Occipital lobe (tissue), 2 donors: Measurements from ENCODE around the gene RNF149. TPM values are rescaled to one million over a fixed set of nuclear protein-coding genes. Genes with fewer than 3 reads are reported as not detected.

Source experiments
- DNase-seq: peaks from one replicate; lab custom pipeline; 2025; lab: John Stamatoyannopoulos, UW
- total RNA-seq: library from RNA; depleted of rRNA; stranded (reverse); fragments of >200 nt; gene quantifications from one replicate; pipeline ENCODE4 v1.2.3, GENCODE V29; 2014

The RNF149 gene
- total RNA-seq, 1 donor from 2014 or later, result 55.8 TPM

DNA sequence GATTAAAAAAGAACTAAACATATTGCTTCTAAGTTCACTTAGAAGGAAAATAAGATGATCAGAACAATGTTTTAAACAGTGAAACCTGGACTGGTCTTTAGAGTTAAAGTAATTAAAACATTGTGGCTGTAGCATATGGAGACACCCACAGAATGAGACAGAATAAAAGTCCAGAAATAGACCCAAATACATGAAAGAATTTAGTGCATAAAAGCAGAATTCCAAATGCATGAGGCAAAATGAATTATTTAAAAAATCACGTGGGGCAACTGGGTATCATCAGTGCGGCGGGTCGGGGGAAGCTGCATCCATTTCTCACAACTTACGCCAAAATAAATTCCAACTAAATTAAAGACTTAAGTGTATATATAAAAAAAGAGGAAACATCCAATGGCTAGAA, 12.1 kb downstream of the RNF149 start:
- DNase-seq, result no peak

DNA sequence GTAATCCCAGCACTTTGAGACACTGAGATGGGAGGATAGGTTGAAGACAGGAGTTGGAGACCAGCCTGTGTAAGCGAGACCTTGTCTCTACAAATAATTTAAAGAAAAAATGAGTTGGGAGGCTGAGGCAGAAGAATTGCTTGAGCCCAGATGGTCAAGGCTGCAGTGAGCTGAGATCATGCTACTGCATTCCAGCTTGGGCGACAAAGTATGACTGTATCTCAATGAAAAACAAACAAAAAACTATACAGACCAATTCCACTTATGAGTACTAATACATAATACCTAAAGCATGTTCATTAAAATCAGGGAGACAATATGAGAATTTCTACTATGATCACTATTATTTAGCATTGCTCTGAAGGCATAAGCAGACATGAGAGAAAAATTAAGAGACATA, 12.6 kb downstream of the RNF149 start:
- no peak for DNase-seq

DNA sequence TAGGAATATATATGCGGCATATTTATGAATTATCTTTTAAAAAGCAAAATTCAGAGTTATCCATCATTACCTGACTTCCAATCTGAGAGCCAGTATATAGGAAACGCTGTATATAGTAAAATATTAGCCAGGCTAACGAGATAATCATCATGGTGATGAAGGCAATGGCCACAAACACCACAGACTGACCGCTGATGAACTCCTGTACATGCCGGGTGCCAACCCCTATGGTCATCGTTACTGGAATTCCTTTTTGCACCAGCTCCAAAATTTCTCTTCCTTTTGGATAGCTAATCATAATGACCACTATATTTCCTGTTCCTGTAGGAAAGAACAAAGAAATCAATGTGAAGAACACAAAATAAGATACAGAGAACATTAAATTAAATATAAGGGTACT, 13.6 kb downstream of the RNF149 start:
- DNase-seq, result no peak

DNA sequence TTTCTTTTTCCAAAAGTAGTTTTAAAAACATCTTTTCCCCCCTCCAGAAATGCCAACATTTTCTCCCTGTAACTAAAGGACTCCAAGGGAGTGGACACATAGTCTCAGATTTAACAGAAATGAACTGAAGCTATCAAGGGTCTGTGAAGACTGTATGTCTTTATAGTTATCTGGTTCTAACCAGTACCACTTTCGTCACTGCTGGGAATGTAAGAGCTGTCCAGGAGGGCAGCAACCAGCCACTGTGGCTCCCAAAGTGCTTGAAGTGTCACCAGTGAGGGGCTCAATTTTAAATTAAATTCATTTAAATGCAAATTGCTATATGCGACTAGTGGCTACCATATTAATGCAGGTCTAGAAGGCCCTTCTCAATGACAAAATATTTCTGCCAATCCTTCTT, 15.0 kb downstream of the RNF149 start:
- no peak for DNase-seq

DNA sequence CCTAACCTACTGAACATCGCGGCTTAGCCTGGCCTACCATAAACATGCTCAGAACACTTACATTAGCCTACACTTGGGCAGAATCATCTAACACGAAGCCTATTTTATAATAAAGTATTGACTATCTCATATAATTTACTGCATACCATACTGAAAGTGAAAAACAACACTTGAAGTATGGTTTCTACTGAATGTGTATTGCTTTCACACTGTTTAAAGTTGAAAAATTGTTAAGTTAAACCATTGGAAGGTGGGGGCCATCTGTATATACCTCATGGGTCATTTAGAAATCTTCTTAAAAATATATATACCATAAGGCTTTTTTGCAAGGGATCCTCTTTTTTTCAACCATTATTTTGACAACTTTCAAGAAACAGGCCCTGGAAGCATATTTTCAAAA, 16.5 kb downstream of the RNF149 start:
- DNase-seq, result no peak

DNA sequence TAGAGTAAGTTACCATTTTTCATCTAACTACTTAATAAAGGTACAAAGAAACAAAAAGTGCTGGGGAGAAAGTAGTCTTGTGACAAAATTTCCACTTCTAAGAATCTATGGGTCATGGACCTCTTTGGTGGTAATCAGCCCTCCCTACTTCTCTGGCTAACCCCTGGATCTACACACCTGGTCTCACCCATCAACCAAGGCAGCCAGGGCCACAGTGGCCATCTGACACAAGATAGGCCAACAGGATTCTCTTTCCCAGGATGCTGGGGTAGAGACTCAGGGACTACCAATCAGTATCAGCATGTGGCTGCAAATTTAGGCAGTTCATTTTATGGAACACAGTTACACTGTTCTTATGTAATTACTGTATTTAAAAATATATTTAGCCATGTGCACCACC, 17.8 kb downstream of the RNF149 start:
- no peak for DNase-seq

DNA sequence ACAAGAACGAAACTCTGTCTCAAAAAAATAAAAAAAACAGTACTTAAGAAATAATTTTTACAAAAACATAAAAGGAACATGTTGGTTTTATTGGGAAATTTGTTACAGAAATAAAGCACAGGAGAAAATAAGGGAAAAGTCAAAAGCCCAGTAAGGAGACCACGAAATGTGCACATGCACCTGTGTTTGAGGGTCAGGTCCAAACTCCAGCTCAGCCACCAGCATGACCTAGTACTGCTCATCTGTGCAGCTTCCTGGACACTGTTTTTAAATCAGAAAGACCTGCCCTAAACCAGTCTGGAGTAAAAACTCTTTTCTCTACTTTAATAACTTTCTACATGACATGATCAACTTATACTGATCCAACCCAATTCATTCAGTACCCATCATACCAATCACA, 21.2 kb downstream of the RNF149 start:
- no peak for DNase-seq

DNA sequence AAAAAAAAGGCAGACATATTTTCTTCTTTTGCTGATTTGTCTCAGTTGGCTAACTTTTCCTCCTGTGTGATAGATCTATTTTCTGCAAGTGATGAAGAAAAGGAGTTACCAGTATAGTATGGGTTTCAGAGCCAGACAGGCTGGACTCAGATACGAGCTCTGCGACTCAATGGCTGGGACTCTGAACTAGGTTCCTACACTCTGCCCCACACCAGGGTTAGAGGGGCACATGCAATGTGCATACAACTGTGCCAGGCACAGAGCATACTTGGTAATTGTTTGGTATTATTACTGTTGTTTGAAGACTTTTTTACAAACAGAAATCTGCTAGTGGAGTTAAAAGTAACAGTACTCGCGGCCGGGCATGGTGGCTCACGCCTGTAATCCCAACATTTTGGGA, 21.8 kb downstream of the RNF149 start:
- no peak for DNase-seq

DNA sequence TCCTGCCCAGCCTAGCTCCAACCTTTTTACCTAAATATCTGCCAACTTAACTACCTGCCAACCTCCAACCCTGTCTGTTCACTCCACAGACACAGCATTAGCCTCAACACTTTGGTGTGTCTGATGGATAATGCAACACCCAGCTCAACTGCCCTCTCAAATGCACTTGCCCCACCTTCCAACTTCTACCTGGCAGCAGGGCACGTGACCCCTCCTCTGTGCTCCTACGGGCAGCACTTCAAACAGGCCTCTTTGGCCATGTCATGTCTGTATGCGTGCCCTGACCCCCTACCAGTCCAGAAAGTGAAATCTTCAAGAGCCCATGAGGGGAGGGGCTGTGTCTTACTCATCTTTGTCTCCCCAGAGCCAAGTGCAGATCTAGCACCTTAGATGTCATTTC, 25.5 kb downstream of the RNF149 start:
- no peak for DNase-seq

DNA sequence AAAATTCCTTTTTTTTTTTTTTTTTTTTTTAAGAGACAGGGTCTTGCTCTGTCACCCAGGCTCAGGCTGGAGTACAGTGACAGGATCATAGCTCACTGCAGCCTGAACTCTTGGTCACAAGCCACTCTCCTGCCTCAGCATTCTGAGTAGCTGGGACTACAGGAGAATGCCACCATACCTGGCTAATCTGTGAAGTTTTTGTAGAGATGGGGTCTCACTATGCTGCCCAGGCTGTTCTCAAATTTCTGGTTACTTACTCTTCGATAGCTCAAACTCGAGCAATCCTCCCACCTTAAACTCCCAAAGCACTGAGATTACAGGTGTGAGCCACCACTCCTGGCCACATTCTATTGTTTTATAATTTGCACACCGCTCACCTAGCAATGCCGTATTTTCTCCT, 27.0 kb downstream of the RNF149 start:
- no peak for DNase-seq

DNA sequence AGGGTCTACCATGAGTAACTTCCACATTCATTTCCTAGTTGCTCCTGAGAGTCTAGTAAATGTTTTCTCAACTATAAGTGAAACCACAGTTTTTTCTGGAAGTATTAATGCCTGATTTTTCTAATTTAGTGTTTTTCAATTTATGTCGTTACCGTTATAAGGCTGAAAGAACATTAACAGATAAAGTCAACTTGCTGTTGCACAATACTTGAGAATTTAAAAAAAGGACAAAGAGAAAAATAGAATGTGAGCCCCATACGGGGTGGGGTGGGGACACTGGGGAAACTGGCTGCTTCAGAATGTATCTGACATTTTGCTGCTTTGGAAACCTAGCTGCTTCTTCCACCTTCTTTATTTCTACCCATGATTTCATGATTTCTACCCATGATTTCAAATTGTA, 29.6 kb downstream of the RNF149 start:
- DNase-seq, result no peak

DNA sequence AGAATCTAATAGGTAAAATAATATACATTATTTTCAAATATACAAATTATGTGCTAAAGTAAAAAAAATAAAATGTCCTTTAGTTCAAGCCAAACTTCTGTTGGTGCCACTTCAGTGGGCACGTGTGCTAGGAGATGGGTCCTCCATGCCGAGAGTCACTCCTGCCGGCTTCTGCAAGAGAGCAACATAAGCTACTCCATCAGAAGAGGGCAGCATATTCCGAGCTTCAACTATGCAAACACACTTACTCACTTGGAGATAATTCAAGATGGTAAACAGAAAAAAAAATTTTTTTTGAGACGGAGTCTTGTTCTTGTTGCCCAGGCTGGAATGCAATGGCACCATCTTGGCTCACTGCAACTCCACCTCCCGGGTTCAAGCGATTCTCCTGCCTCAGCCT, 31.4 kb downstream of the RNF149 start:
- DNase-seq, result no peak

DNA sequence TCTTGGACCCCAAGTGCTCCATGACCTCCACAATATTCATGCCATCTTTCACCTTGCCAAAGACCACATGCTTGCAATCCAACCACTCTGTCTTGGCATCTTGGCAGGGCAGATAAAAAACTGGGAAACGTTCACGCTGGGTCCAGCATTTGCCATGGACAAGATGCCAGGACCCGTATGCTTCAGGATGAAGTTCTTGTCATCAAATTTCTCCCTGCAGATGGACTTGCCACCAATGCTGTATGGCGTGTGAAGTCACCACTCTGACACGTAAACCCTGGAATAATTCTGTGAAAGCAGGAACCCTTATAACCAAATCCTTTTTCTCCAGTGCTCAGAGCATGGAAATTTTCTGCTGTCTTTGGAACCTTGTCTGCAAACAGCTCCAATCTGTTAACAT, 34.4 kb downstream of the RNF149 start:
- DNase-seq, result no peak

DNA sequence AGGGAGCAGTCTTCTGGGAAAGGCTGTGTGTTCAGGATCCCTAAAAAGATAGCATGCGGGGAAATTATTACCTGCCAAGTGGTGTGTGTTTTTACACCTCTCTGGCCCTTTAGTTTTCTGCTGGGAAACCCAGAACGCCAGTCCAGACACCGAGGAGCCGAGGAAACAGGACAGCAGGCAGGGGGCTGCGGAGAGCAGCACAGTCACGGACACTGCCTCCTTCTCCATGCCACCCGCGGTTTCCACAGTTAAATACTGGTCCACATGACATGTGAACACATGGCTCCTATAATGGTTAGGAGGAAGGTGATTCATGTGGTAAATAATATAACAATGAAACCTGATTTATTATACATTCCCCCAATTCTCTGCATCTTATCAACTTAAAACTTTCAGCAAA, 35.4 kb downstream of the RNF149 start:
- DNase-seq, result no peak

DNA sequence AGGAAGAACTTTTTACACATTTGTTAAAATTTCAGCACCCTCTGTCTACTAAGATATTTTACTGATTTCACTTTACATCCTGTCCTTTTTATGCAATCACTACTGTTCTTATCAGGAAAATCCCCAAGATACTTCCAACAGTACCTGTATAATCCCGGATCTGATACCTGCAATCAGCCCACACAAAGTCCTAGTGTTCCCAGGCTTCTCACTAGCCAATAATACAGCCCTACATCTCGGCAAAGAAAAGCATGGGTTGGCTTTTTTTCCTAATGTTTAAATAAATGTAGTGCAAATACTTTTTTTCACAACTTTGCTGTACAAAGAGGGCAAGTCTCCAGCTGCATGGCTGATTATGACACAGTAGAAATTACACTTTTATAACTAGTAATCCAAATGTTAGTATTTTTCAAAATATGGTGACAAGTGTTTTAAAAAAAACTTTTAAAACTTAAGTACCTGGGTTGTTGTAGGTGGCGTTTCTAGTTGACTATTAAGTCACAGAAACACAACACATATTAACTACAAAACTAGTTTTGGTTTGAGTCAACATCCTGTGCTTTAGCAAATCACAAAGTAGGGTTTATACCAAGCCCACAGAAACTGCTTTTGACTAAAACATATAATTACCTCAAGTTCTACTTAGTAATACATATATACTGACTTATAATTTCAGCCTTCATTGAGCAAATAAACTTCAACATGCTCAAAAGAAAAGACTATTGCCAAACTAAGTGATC, 36.3 kb downstream of the RNF149 start:
- DNase-seq, result no peak

DNA sequence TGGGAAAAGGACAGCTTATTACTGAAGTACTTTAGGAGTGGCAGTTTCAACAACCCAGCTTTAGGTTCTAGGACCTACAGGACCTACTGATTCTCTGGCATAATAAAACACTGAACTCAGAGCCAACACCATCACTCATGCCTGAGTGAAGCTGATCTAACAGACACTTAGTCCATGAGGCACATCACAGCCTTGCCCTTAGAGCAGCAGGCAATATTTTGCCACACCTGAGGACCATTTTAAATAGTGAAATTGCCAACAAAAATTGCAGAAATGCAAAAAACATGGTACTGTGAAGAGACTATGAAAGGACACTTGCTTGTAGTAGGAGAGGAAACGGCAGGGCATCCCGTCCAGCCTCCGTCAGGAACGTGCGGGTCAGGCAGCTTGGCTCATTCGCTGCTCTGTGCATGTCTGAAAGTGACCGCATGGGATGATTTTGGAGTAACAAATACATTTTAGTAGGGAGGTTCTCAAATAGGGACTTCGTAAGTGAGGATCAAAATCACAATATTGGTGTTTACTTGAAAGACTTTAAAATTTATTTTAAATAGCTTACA, 37.7 kb downstream of the RNF149 start:
- DNase-seq, result no peak

DNA sequence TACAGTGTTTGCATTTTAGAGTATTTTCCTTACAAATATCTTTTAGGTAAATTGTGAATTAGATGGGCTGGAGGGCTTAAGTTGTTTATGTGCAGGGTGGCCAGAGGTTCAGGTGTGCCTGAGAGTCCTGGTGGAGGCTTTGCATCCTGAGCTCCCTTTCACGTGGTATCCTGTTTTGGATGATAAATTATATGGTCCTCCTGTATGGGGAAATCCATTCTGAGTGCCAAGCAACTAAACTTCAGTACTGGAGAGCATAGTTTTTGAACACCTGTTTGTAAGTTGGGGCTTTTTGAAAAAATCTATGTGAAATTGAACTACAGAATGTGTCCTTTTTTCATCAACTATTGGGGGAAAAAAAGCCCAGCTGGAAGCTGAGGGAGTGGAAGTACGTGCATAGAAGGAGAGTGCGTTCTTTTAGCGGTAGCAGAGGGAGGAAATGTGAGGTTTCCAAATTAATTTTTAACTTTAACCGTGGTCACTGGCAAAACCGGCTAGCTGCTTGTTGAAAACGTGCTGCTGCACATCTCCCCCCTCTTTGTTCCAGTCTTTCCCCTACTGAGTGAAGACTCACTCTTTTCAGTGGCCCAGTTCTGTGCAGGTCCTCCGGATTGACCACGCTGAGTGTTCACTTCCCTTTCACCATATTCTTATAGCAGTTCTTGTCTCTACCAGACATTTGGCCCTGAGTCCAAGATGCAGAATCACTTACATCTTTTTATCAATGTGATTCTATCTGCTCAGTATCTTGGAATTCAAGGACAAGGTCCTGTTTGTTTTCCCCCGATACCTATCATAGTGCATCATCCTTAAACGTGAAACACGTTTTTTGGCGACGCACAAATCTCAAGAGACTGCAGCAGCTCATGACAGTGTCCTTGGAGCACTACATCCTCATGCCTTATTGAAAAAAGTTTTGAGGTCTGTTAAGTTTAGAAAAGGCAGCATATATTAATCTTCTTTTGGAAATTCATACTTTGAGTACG, 40.5 kb downstream of the RNF149 start:
- DNase-seq, result no peak

DNA sequence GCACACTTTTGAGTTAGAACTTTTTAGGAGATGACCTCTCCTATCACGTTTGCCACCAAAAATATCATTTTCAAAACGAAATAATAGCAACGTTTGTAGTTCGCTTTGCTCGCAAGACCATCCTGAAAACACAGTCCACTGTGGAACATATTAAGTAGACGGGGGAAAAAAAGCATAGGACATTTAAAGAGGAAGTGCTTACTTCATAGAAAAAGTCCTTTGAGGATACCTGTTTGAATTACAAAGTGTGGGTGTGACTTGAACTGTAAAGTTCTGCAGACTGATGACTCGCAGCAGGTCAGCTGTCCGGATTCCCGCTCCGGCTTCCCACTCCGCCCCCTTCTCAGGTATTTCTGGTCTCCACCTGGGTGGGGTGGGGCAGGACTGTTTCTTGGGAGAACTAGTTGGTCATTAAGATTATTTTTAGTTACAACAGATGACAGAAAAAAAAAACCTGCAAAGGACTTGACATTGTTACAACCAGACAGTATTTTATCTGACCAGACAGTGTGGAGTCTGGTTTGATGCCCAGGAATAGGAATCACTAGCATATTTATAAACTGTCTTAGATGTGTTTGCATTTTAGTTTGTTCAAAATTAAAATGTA, 42.5 kb downstream of the RNF149 start:
- no peak for DNase-seq

DNA sequence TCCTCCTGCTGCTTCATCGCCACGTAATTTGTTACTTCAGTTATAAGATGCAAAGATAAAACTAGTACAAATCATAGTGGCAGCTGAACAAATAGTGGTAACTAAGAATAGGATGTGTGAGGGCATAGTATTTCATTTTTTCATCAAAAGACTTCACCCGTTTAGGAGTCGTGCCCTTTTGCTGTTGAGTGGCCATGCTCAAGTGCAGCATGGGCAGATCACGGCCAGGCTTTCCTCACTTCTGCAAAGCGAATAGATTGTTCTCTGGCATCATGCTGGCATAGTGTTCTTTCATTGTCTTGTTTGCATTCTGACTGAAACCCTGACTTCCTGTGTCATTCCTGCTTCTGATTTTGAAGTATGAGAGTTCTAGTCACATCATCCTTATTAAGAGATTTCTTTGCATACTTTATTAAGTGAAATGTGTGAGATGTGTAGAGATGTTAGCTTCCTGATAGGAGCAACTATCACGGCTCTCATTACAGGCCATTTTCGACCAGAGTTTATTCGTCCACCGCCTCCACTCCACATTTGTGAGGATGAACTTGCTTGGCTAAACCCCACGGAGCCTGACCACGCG, 44.1 kb downstream of the RNF149 start:
- DNase-seq, result no peak

DNA sequence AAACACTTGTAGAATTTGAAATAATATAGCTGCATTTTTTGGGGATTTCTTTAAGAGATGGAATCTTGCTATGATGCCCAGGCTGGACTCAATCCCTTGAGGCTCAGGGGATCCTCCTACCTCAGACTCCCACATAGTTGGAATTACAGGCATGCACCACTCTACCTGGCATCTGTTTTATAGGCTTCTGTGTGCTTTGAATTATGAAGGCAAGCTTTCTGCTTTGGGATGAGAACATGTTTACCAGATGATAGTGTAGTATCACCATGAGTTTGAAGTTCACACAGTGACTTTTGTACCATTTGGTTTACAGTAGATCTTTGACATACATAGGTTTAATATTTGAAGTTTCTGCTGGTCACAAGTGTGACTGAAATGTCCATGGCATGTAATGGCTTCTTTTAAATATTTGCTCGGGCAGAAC, 45.1 kb downstream of the RNF149 start:
- DNase-seq, result no peak

DNA sequence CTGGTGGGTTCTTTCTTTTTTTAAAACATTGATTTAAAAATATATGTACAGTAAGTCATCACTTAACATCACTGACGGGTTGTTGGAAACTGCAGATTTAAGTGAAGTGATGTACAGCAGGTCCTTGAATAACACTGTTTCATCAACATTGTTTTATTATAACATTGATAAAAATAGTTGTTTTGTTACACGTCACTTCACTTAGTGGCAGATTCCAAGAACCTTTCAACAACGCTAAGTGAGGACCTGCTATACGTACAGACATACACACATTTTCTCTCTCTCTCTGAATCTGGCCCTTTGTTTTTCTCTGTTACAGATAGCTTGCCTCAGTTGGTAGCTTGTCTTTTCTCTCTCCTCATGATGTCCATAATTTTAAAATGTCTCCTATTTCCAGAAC, 46.4 kb downstream of the RNF149 start:
- no peak for DNase-seq

DNA sequence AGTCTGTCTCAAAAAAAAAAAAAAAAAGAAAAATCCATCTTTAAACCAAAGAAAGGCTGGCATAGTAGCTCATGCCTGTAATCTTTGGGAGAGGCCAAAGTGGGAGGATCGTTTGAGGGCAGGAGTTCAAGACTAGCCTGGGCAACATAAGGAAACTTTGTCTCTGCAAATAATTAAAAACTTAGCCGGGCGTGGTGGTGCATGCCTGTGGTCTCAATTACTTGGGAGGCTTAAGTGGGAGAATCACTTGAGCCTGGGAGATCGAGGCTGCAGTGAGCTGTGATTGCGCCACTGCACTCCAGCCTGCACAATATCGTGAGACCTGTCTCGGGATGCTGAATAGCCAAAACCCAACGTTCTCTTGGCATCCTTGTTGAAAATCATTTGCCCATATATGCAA, 49.7 kb downstream of the RNF149 start:
- DNase-seq, result no peak
